Breast epithelium (tissue), 4 donors: ENCODE measurements around the gene FADD. TPM values are rescaled to one million over a fixed set of nuclear protein-coding genes. Genes with fewer than 3 reads are reported as not detected.

Source experiments
- DNase-seq, 2 donors: peaks; one replicate each; pipeline ENCODE4 v3.0.0-alpha.2; 2019; ENCODE audit warnings: low spot score in 2 of 2
- H3K27ac ChIP-seq, 2 donors: fragments of 200-600 bp; sonication (generic) in 1 of 2; one replicate each; pipeline ENCODE4 v1.5.1; 2016 to 2019; ENCODE audit warnings: mild to moderate bottlenecking in 1 of 2
- H3K27me3 ChIP-seq, 2 donors: fragments of 200-600 bp; sonication (generic) in 1 of 2; one replicate each; pipeline versions ENCODE4 v1.5.1 to v1.6.0; 2017 to 2019; ENCODE audit warnings: control low read depth in 1 of 2, mild to moderate bottlenecking in 1 of 2
- H3K36me3 ChIP-seq: fragments of 200-600 bp; one replicate; pipeline ENCODE4 v1.5.1; 2019
- H3K4me1 ChIP-seq, 2 donors: fragments of 200-600 bp; sonication (generic); one replicate each; pipeline ENCODE4 v1.5.1; 2016 to 2019; ENCODE audit warnings: control low read depth in 1 of 2
- H3K4me3 ChIP-seq, 3 donors: fragments of 200-600 bp; sonication (generic); 1 replicate in 2 of 3; 2 replicates in 1 of 3; pipeline ENCODE4 v1.5.1; 2016 to 2019; ENCODE audit warnings: mild to moderate bottlenecking in 3 of 3, moderate library complexity in 2 of 3
- H3K9me3 ChIP-seq, 2 donors: fragments of 200-600 bp; sonication (generic) in 1 of 2; one replicate each; pipeline ENCODE4 v1.5.1; 2016 to 2019; ENCODE audit warnings: control low read depth in 1 of 2
- POLR2A ChIP-seq: fragments of 450-650 bp; IDR thresholded peaks from one replicate; pipeline ENCODE4 v1.6.1; 2016; ENCODE audit warnings: antibody characterized with exemption, mild to moderate bottlenecking, moderate library complexity
- POLR2AphosphoS5 ChIP-seq, 3 donors: sonication (generic); formaldehyde crosslinking; IDR thresholded peaks; one replicate each; pipeline ENCODE4 v1.6.1; 2017; ENCODE audit warnings: antibody characterized with exemption in 3 of 3
- intact Hi-C: fragments of 100-400 bp; cut with DNase I; formaldehyde crosslinking; loops from one replicate; pipeline ENCODE4 v1.15.1; 2023; ENCODE audit warnings: low total_unique reads
- total RNA-seq, 3 donors: library from RNA; depleted of rRNA; stranded (reverse); fragments of >200 nt; gene quantifications; one replicate each; pipeline ENCODE4 v1.1.0, GENCODE V29; 2016
- TF ChIP-seq, protein P1 (sequence below), 3 donors: fragments of 450-650 bp; IDR thresholded peaks; one replicate each; pipeline ENCODE4 v1.5.1; 2016 to 2017; ENCODE audit warnings: antibody characterized with exemption in 3 of 3, mild to moderate bottlenecking in 3 of 3, moderate library complexity in 3 of 3

The FADD gene
- total RNA-seq, 3 donors from 2014 or later, result 17.6 to 33.1 (median 30.2) TPM

DNA sequence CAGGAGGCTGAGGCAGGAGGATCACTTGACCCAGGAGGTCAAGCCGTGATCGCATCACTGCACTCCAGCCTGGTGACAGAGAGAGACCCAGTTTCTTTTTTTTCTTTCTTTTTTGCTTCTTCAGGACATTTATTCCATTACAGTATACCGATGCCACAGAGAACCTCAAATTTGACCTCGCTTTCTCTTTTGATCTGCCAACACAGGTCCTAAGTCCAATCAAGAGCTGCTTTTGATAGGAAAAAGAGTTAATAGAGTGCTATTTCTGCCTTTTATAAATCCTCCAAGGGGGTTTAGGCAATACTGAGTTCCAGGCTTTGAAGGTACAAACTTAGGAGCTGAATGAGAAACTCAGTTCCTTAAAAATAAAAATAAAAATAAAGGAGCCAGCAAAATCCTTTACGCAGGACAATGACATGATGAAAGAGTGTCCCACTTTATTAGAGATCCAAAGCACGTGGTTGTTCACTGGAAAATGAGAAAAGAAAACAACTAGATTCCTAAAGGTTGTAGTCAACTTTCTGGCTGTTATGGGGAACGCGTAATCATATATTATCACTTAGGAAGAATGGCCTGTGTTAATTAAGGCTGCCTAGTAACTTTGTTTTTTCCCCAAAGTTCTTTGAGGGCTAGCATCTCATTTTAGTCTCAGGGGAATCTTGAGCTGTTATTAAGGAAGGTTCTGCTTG lies 27.2 kb downstream of the FADD start:
- TF ChIP-seq, protein P1, sequence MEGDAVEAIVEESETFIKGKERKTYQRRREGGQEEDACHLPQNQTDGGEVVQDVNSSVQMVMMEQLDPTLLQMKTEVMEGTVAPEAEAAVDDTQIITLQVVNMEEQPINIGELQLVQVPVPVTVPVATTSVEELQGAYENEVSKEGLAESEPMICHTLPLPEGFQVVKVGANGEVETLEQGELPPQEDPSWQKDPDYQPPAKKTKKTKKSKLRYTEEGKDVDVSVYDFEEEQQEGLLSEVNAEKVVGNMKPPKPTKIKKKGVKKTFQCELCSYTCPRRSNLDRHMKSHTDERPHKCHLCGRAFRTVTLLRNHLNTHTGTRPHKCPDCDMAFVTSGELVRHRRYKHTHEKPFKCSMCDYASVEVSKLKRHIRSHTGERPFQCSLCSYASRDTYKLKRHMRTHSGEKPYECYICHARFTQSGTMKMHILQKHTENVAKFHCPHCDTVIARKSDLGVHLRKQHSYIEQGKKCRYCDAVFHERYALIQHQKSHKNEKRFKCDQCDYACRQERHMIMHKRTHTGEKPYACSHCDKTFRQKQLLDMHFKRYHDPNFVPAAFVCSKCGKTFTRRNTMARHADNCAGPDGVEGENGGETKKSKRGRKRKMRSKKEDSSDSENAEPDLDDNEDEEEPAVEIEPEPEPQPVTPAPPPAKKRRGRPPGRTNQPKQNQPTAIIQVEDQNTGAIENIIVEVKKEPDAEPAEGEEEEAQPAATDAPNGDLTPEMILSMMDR (IDR thresholded peaks at IDR 0.05), result no peak
- no peak for TF ChIP-seq POLR2A
- Histone ChIP-seq H3K36me3 (no peaks in the 10 kb centered on the region), H3K4me1 (no peaks in the 10 kb centered on the region), H3K9me3 (no peaks in the 10 kb centered on the region), H3K27me3 (no peaks in the 10 kb centered on the region), H3K4me3 (no peak overlapping the region), H3K27ac (no peak overlapping the region)
- DNase-seq, result no peak
- intact Hi-C loops, result no loop called here

DNA sequence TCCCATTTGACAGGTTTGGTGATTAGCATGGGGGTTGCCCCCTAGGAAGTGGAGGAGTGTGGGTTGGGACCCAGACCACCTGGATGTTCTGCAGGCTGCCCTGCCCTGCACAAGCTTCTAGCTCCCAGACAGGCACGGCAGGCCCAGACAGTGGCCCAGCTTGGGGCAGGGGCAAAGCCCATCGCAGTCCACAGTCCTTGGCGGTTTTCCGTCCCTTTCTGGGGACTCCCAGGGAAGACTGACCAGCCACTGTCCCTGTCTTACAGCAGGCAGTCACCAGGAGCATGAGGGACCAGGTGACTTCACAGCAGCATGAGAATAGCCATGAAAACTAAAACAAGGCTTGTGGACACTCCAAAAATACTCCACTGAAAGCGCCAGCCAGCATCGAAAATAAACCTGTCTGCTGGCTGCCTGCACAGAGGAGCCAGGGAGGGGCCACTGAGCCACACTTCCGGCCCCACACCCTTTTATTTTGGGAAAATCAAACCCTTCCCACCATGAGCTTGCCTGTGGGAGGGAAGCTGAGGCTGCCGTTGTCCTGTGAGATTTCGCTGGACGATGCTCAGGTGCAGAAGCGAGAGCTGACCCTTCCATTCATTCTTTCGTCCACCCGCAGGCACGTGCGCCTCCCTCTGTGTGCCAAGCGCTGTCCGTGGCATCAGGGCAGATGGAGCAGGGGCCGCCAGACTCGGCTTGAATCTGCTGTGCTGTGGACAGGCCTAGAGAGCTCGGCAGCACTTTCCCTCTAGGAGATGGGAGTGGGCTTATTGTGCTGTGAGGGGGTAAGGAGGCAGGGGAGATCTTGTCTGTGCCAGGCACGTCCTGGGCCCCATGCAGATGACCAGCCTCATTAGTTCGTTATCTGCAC lies 28.0 kb downstream of the FADD start:
- H3K4me1 ChIP-seq, result no peaks in the 10 kb centered on the region
- H3K36me3 ChIP-seq, result no peaks in the 10 kb centered on the region
- intact Hi-C loops, result no loop called here
- H3K4me3 ChIP-seq, result no peak overlapping the region
- no peak overlapping the region for H3K27ac ChIP-seq
- no peaks in the 10 kb centered on the region for H3K9me3 ChIP-seq
- H3K27me3 ChIP-seq, result no peaks in the 10 kb centered on the region
- no peak for DNase-seq
- TF ChIP-seq, protein P1 (IDR thresholded peaks at IDR 0.05), result no peak
- TF ChIP-seq POLR2A (no peak), POLR2AphosphoS5 (IDR thresholded peaks at IDR 0.05) (no peak)

GRCh38 chr11:70233034-70233433 lies 29.9 kb downstream of the FADD start:
- Histone ChIP-seq H3K4me1 (no peaks in the 10 kb centered on the region), H3K4me3 (no peak overlapping the region), H3K27me3 (no peaks in the 10 kb centered on the region), H3K27ac (peak overlapping the region; percentile 77 to 80), H3K9me3 (no peaks in the 10 kb centered on the region), H3K36me3 (no peaks in the 10 kb centered on the region)
- TF ChIP-seq POLR2A (no peak), POLR2AphosphoS5 (IDR thresholded peaks at IDR 0.05) (no peak)
- TF ChIP-seq, protein P1 (IDR thresholded peaks at IDR 0.05), result no peak
- intact Hi-C loops, result no loop called here
- DNase-seq, result no peak

DNA sequence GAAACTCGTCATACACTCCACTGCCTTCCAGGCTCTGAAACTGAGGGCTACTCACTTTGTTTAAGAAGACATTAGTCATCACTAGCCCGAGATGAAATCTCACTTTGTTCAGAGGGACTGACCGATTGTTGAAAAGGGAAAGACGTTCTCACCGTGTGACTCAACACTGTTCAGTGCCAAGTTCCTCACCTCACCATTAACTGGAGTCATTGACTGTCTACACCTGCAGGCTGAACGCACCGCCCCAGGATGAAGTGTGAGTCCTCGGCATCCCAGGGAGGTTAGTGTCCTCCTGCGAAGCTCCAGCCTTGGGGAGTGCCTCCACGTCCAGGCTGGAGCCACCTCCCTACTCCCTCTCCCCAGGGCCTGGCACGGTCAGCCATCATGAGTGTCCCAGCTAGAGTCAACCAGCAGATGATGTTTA lies 30.4 kb downstream of the FADD start:
- Histone ChIP-seq H3K4me1 (no peaks in the 10 kb centered on the region), H3K4me3 (no peak overlapping the region), H3K9me3 (no peaks in the 10 kb centered on the region), H3K36me3 (no peaks in the 10 kb centered on the region), H3K27ac (peak overlapping the region; percentile 77 to 80), H3K27me3 (no peaks in the 10 kb centered on the region)
- peak; percentile 68 to 83 for DNase-seq
- TF ChIP-seq, protein P1 (IDR thresholded peaks at IDR 0.05), result no peak
- TF ChIP-seq POLR2A (no peak), POLR2AphosphoS5 (IDR thresholded peaks at IDR 0.05) (no peak)
- intact Hi-C loops, result no loop called here

GRCh38 chr11:70233962-70234361 lies 30.9 kb downstream of the FADD start:
- H3K9me3 ChIP-seq, result no peaks in the 10 kb centered on the region
- DNase-seq, result no peak

More at GRCh38 chr11:70233962-70234361, 30.9 kb downstream of the FADD start:
- intact Hi-C loops, result no loop called here
- no peak for TF ChIP-seq POLR2A
- TF ChIP-seq POLR2AphosphoS5 (IDR thresholded peaks at IDR 0.05), result no peak
- TF ChIP-seq, protein P1 (IDR thresholded peaks at IDR 0.05), result no peak
- no peaks in the 10 kb centered on the region for H3K4me1 ChIP-seq
- H3K27me3 ChIP-seq, result no peaks in the 10 kb centered on the region
- no peak overlapping the region for H3K4me3 ChIP-seq
- peak overlapping the region; percentile 77 to 80 for H3K27ac ChIP-seq
- no peaks in the 10 kb centered on the region for H3K36me3 ChIP-seq
